Ovary (tissue), 9 donors: ENCODE measurements around the gene ARMH3. TPM values are rescaled to one million over a fixed set of nuclear protein-coding genes. Genes with fewer than 3 reads are reported as not detected.
A peak's percentile ranks its signal among the peaks of the same experiment; 100 is the strongest.

ENCODE experiments used
- DNase-seq, 5 donors: peaks; one replicate each; pipeline ENCODE4 v3.0.0-alpha.2; 2019 to 2020
- H3K27ac ChIP-seq, 2 donors: fragments of 200-600 bp; one replicate each; pipeline versions ENCODE4 v1.5.1 to v1.8.0; 2019 to 2022
- H3K27me3 ChIP-seq: fragments of 200-600 bp; one replicate; pipeline ENCODE4 v1.8.0; 2022
- H3K36me3 ChIP-seq: fragments of 200-600 bp; sonication (generic); one replicate; pipeline ENCODE4 v1.5.1; 2019
- H3K4me1 ChIP-seq: one replicate; pipeline ENCODE4 v1.8.1; 2013; ENCODE audit warnings: mild to moderate bottlenecking, moderate library complexity; ENCODE audit not compliant: insufficient read depth
- H3K4me3 ChIP-seq: fragments of 200-600 bp; sonication (generic); one replicate; pipeline ENCODE4 v1.5.1; 2017
- H3K9me3 ChIP-seq, 2 donors: fragments of 200-600 bp in 1 of 2; sonication (generic) in 1 of 2; one replicate each; pipeline versions ENCODE4 v1.5.1 to v1.8.1; 2013 to 2019; ENCODE audit warnings: mild to moderate bottlenecking in 1 of 2, moderate library complexity in 1 of 2
- CTCF ChIP-seq, 3 donors: fragments of 450-650 bp in 2 of 3; fragments of 200-600 bp in 1 of 3; IDR thresholded peaks; one replicate each; pipeline versions ENCODE4 v1.5.1 to v1.8.0; 2016 to 2022; ENCODE audit warnings: antibody characterized with exemption in 3 of 3, mild to moderate bottlenecking in 1 of 3
- EP300 ChIP-seq: sonication (generic); formaldehyde crosslinking; IDR thresholded peaks from one replicate; pipeline ENCODE4 v1.6.1; 2017; ENCODE audit warnings: antibody characterized with exemption
- POLR2A ChIP-seq: fragments of 450-650 bp; IDR thresholded peaks from one replicate; pipeline ENCODE4 v1.6.1; 2017; ENCODE audit warnings: antibody characterized with exemption, mild to moderate bottlenecking, moderate library complexity
- WGBS, 3 donors: extraction: QIAGEN DNeasy Blood & Tissue Kit in 1 of 3; methylation state at CpG; one replicate each; pipeline versions ENCODE4 v1.1.5 to v1.1.7; 2013 to 2017; 5-methylcytosine and 5-hydroxymethylcytosine counted together
- intact Hi-C, 4 donors: fragments of 100-400 bp; cut with DNase I; formaldehyde crosslinking; loops; one replicate each; pipeline versions ENCODE4 v1.11.0 to v1.15.1; 2022 to 2023
- polyA plus RNA-seq, 2 donors: library from polyadenylated mRNA; stranded (reverse); fragments of 200-250 nt in 1 of 2; fragments of 350-450 nt in 1 of 2; fragmentation: Illumina TruSeq in 1 of 2; extraction: RNeasy Lipid Tissue Mini Kit (QIAGEN cat#74804) in 1 of 2; gene quantifications; one replicate each; pipeline ENCODE4 v1.2.3, GENCODE V29; 2013 to 2014
- total RNA-seq, 7 donors: library from RNA; depleted of rRNA in 2 of 7; stranded (reverse); fragments of >200 nt in 2 of 7; fragmentation: NEBNext Ultra II Directional in 3 of 7; extraction: Animal tissue kit (Norgen Biotek cat#: 25700) in 3 of 7; gene quantifications; one replicate each; pipeline versions ENCODE4 v1.1.0 to v1.2.4, GENCODE V29; 2016 to 2023
- donor health status: DM: no; HTN: no; CAD: no; lungs with moderate emphysema.
- donor health status: DM: no; HTN: no; CAD: no.
- donor health status: Bipolar disorder and iron deficiency.
- donor health status: DM: yes; HTN: yes; CAD: no.
- donor health status: DM: no; HTN: no; CAD: no.
- donor health status: DM: yes; HTN: yes; CAD: no.

Gene ARMH3
- total and polyA plus RNA-seq, 9 donors = 9.1 to 24.2 (median 18.1) TPM

GRCh38 chr10:101843032-101844021, 212.6 kb downstream of the ARMH3 start, which contains the start of gene KCNIP2:
Gene KCNIP2, minus strand, starts transcription at chr10:101843800. Its CDS starts 232 bp downstream, at chr10:101843568.
- Histone ChIP-seq H3K9me3 (no peaks in the 10 kb centered on the region), H3K36me3 (no peaks in the 10 kb centered on the region), H3K4me1 (peaks cover 8% of the 10 kb centered on the region), H3K27ac (no peak within 1 kb of the TSS), H3K27me3 (no peaks in the 10 kb centered on the region), H3K4me3 (no peak within 1 kb of the TSS)
- TF ChIP-seq EP300 (no peak), POLR2A (no peak), CTCF (IDR thresholded peaks at IDR 0.05) (no peak)
- intact Hi-C loops = loop anchor here in 3 of 4 donors (5.0 to 10.0 kb wide), 2 partner anchors 161 to 169 kb away; no protein-coding TSS in a partner anchor
- no peak for DNase-seq
- 28 to 33% (median 30%) methylated on average over 51 to 60 of the region's 60 CpGs for WGBS, 3 donors

GRCh38 chr10:101841826-101842225, 214.1 kb downstream of the ARMH3 start:
- no peak overlapping the region for H3K27ac ChIP-seq
- intact Hi-C loops = loop anchor here in 3 of 4 donors (5.0 to 10.0 kb wide), 2 partner anchors 163 to 170 kb away; no protein-coding TSS in a partner anchor
- H3K36me3 ChIP-seq = no peaks in the 10 kb centered on the region
- H3K4me1 ChIP-seq = peaks cover 8% of the 10 kb centered on the region
- H3K9me3 ChIP-seq = no peaks in the 10 kb centered on the region
- TF ChIP-seq POLR2A = no peak
- no peak for TF ChIP-seq EP300
- TF ChIP-seq CTCF (IDR thresholded peaks at IDR 0.05) = no peak
- no peak overlapping the region for H3K4me3 ChIP-seq
- no peak for DNase-seq
- H3K27me3 ChIP-seq = no peaks in the 10 kb centered on the region

- Histone ChIP-seq H3K27ac (no peak overlapping the region), H3K27me3 (no peaks in the 10 kb centered on the region), H3K4me3 (peak overlapping the region; percentile 13), H3K9me3 (no peaks in the 10 kb centered on the region), H3K4me1 (peaks cover 8% of the 10 kb centered on the region), H3K36me3 (no peaks in the 10 kb centered on the region)
- TF ChIP-seq POLR2A (no peak), EP300 (no peak), CTCF (IDR thresholded peaks at IDR 0.05) (peak; percentile 46 to 66 (median 57))
- 1 to 2% (median 2%) methylated on average over 37 to 46 of the region's 46 CpGs for WGBS, 3 donors
- peak; percentile 67 to 86 (median 75) for DNase-seq
- intact Hi-C loops = loop anchor here in 3 of 4 donors (5.0 to 10.0 kb wide), 2 partner anchors 164 to 171 kb away; no protein-coding TSS in a partner anchor
Observed at GRCh38 chr10:101840741-101841453, 215.1 kb downstream of the ARMH3 start.

- DNase-seq = peak in 1 of 5 donors; percentile 36
- intact Hi-C loops = loop anchor here in 3 of 4 donors (5.0 to 10.0 kb wide), 2 partner anchors 165 to 172 kb away; no protein-coding TSS in a partner anchor
Observed at GRCh38 chr10:101840102-101840684, 215.8 kb downstream of the ARMH3 start.

More at GRCh38 chr10:101840102-101840684, 215.8 kb downstream of the ARMH3 start:
- WGBS, 3 donors = 4 to 8% (median 5%) methylated on average over 19 of the region's 19 CpGs
- Histone ChIP-seq H3K4me1 (peaks cover 8% of the 10 kb centered on the region), H3K9me3 (no peaks in the 10 kb centered on the region), H3K36me3 (no peaks in the 10 kb centered on the region), H3K27ac (no peak overlapping the region), H3K4me3 (no peak overlapping the region), H3K27me3 (no peaks in the 10 kb centered on the region)
- TF ChIP-seq POLR2A (no peak), EP300 (no peak), CTCF (IDR thresholded peaks at IDR 0.05) (no peak)
